DOHH2 (cell line): ENCODE measurements around the gene AADACL2.

ENCODE experiments used
- H3F3A ChIP-seq: fragments of 200-600 bp; sonication (generic), shearing (Covaris generic); 2 replicates; pipeline ENCODE4 v1.6.0; 2016; ENCODE audit warnings: antibody characterized with exemption, mild to moderate bottlenecking; ENCODE audit not compliant: control insufficient read depth, insufficient read depth
- H3K27ac ChIP-seq: fragments of 200-600 bp; sonication (generic); 2 replicates; pipeline ENCODE4 v1.5.1; 2014; ENCODE audit warnings: low read depth, mild to moderate bottlenecking, low read length, moderate library complexity
- H3K27me3 ChIP-seq: fragments of 200-600 bp; sonication (generic); 2 replicates; pipeline ENCODE4 v1.6.1; 2014; ENCODE audit warnings: mild to moderate bottlenecking, low read length, mixed read lengths; ENCODE audit not compliant: control insufficient read depth
- H3K36me3 ChIP-seq: fragments of 200-600 bp; sonication (generic); 2 replicates; pipeline ENCODE4 v1.6.1; 2014; ENCODE audit warnings: mild to moderate bottlenecking, low read length, moderate library complexity, mixed read lengths; ENCODE audit not compliant: control insufficient read depth
- H3K4me1 ChIP-seq: fragments of 200-600 bp; sonication (generic); 2 replicates; pipeline ENCODE4 v1.6.1; 2014; ENCODE audit warnings: mild to moderate bottlenecking, low read length, mixed read lengths; ENCODE audit not compliant: control insufficient read depth
- H3K4me2 ChIP-seq: fragments of 200-600 bp; sonication (generic); 2 replicates; pipeline ENCODE4 v1.6.0; 2014; ENCODE audit warnings: mild to moderate bottlenecking, low read length, moderate library complexity
- H3K4me3 ChIP-seq: fragments of 200-600 bp; sonication (generic); 2 replicates; pipeline ENCODE4 v1.5.1; 2014; ENCODE audit warnings: mild to moderate bottlenecking, low read length, mixed read lengths
- H3K79me2 ChIP-seq: fragments of 200-600 bp; sonication (generic); 2 replicates; pipeline ENCODE4 v1.6.1; 2014; ENCODE audit warnings: mild to moderate bottlenecking, low read length, mixed read lengths; ENCODE audit not compliant: control insufficient read depth
- H3K9me2 ChIP-seq: fragments of 200-600 bp; sonication (generic); replicated peaks from 2 replicates; pipeline ENCODE4 v1.6.1; 2014; ENCODE audit warnings: mild to moderate bottlenecking, low read length, mixed read lengths; ENCODE audit not compliant: control insufficient read depth
- H3K9me3 ChIP-seq: fragments of 200-600 bp; sonication (generic); 2 replicates; pipeline ENCODE4 v1.6.1; 2014; ENCODE audit warnings: antibody characterized with exemption, low read length, mixed read lengths; ENCODE audit not compliant: control insufficient read depth, insufficient read depth
- H4K20me1 ChIP-seq: fragments of 200-600 bp; sonication (generic); 2 replicates; pipeline ENCODE4 v1.6.0; 2014; ENCODE audit warnings: low read depth, mild to moderate bottlenecking, antibody characterized with exemption, low read length, moderate library complexity; ENCODE audit not compliant: control insufficient read depth, insufficient read depth
- EZH2phosphoT487 ChIP-seq: fragments of 200-600 bp; sonication (generic); IDR thresholded peaks from 2 replicates; pipeline ENCODE4 v1.6.1; 2017; ENCODE audit warnings: borderline replicate concordance, mild to moderate bottlenecking, antibody characterized with exemption, low read length, moderate library complexity, mixed read lengths
- TF ChIP-seq, protein P1 (sequence below): fragments of 200-600 bp; sonication (generic); IDR thresholded peaks from one replicate; pipeline ENCODE4 v1.5.1; 2014; ENCODE audit warnings: antibody characterized with exemption, mild to moderate bottlenecking, low read depth, low read length; ENCODE audit not compliant: poor library complexity, severe bottlenecking

AADACL2 gene

GRCh38 chr3:151724576-151725562, 8.9 kb upstream of the AADACL2 start:
- no peak overlapping the region for H3K4me2 ChIP-seq
- H4K20me1 ChIP-seq, result no peaks in the 10 kb centered on the region
- H3K27me3 ChIP-seq, result no peaks in the 10 kb centered on the region
- H3K4me3 ChIP-seq, result no peak overlapping the region
- H3F3A ChIP-seq, result no peaks in the 10 kb centered on the region
- no peaks in the 10 kb centered on the region for H3K9me3 ChIP-seq
- H3K36me3 ChIP-seq, result no peaks in the 10 kb centered on the region
- no peaks in the 10 kb centered on the region for H3K9me2 ChIP-seq
- H3K27ac ChIP-seq, result no peak overlapping the region
- TF ChIP-seq, protein P1, sequence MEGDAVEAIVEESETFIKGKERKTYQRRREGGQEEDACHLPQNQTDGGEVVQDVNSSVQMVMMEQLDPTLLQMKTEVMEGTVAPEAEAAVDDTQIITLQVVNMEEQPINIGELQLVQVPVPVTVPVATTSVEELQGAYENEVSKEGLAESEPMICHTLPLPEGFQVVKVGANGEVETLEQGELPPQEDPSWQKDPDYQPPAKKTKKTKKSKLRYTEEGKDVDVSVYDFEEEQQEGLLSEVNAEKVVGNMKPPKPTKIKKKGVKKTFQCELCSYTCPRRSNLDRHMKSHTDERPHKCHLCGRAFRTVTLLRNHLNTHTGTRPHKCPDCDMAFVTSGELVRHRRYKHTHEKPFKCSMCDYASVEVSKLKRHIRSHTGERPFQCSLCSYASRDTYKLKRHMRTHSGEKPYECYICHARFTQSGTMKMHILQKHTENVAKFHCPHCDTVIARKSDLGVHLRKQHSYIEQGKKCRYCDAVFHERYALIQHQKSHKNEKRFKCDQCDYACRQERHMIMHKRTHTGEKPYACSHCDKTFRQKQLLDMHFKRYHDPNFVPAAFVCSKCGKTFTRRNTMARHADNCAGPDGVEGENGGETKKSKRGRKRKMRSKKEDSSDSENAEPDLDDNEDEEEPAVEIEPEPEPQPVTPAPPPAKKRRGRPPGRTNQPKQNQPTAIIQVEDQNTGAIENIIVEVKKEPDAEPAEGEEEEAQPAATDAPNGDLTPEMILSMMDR, result no peak
- TF ChIP-seq EZH2phosphoT487, result no peak
- no peaks in the 10 kb centered on the region for H3K4me1 ChIP-seq
- H3K79me2 ChIP-seq, result no peaks in the 10 kb centered on the region

- no peaks in the 10 kb centered on the region for H3K9me2 ChIP-seq
- H3K4me1 ChIP-seq, result no peaks in the 10 kb centered on the region
- H3K9me3 ChIP-seq, result no peaks in the 10 kb centered on the region
- H3F3A ChIP-seq, result no peaks in the 10 kb centered on the region
- H3K27me3 ChIP-seq, result no peaks in the 10 kb centered on the region
- H3K4me3 ChIP-seq, result no peak overlapping the region
- no peaks in the 10 kb centered on the region for H3K36me3 ChIP-seq
- H3K79me2 ChIP-seq, result no peaks in the 10 kb centered on the region
- no peaks in the 10 kb centered on the region for H4K20me1 ChIP-seq
- H3K4me2 ChIP-seq, result no peak overlapping the region
- TF ChIP-seq, protein P1, result no peak
- no peak for TF ChIP-seq EZH2phosphoT487
- H3K27ac ChIP-seq, result no peak overlapping the region
Measured at GRCh38 chr3:151726016-151726415, 7.7 kb upstream of the AADACL2 start.

GRCh38 chr3:151732861-151733260, 866 bp upstream of the AADACL2 start:
- Histone ChIP-seq H3K27me3 (peaks cover 6% of the 10 kb centered on the region), H3K9me2 (no peaks in the 10 kb centered on the region)
- TF ChIP-seq, protein P1, result no peak
- TF ChIP-seq EZH2phosphoT487, result no peak

More at GRCh38 chr3:151732861-151733260, 866 bp upstream of the AADACL2 start:
- Histone ChIP-seq H3K79me2 (no peaks in the 10 kb centered on the region), H3F3A (no peaks in the 10 kb centered on the region), H3K27ac (no peak overlapping the region), H3K9me3 (no peaks in the 10 kb centered on the region), H4K20me1 (no peaks in the 10 kb centered on the region), H3K4me3 (no peak overlapping the region), H3K4me2 (no peak overlapping the region), H3K4me1 (no peaks in the 10 kb centered on the region), H3K36me3 (no peaks in the 10 kb centered on the region)
